ENCODE results near the gene ERG. TPM values are rescaled to one million over a fixed set of nuclear protein-coding genes. Genes with fewer than 3 reads are reported as not detected.

The ERG gene
- total and polyA plus RNA-seq, 2 of the 8 experiments (the other 6 are each of a cell fraction or from before 2014, with no cell fraction given), result 1.0 to 3.0 TPM

DNA sequence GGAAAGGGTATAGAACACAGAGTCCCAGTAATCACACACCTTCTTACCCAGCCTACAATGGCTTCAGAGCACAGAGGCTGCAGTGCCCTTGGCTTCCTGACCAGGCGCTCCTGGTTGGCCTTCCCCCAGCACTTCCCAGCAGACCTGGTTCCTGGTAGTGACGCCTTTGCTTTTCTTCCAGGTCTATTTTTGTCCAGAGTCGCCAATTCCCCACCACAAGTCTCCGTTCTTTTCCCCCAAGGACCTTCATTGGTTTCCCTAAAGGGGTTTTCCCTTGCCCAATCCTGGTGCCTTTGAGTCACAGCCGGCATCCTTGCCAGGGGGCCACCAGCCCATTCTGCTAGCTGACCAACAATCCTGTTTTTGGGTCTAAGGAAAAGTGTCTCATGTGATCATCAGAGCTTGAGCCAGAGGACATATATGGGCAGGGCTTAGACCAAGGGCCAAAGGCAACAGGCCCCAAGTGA is 156.7 kb downstream of the ERG start:
- Histone ChIP-seq H3K4ac (replicated peaks; ENCODE audit: insufficient read length, low read depth, low read length) (no peak overlapping the region), H2BK20ac (ENCODE audit: low read length) (no peak overlapping the region), H3K23me2 (ENCODE audit: low read depth, low read length) (no peaks in the 10 kb centered on the region), H3K9me3 (ENCODE audit: insufficient read depth in 2 of 2, low read depth in 1 of 2, low read length in 1 of 2) (no peaks in the 10 kb centered on the region), H3K18ac (ENCODE audit: extremely low read depth, low read length) (no peak overlapping the region), H2BK12ac (ENCODE audit: low read depth, low read length) (no peak overlapping the region), H3K36me3 (ENCODE audit: control insufficient read depth in 2 of 4, insufficient read depth in 4 of 4, low read length in 3 of 4) (no peaks in the 10 kb centered on the region), H2AFZ (ENCODE audit: low read length) (no peak overlapping the region), H3K14ac (ENCODE audit: insufficient read length) (no peak overlapping the region), H4K5ac (ENCODE audit: insufficient read length, low read depth, low read length) (no peak overlapping the region), H2BK120ac (replicated peaks; ENCODE audit: low read depth, low read length) (no peak overlapping the region), H3K79me2 (ENCODE audit: control insufficient read depth in 1 of 2, insufficient read depth in 2 of 2, low read length in 2 of 2) (no peaks in the 10 kb centered on the region), H3K4me2 (ENCODE audit: insufficient read depth in 1 of 2, low read depth in 2 of 2, low read length in 2 of 2) (no peak overlapping the region), H3K4me1 (replicated peaks in 1 of 4; ENCODE audit: control insufficient read depth in 3 of 4, insufficient read depth in 4 of 4, low read length in 3 of 4) (no peaks in the 10 kb centered on the region), H3K9ac (replicated peaks in 1 of 4; ENCODE audit: extremely low read depth in 1 of 4, low read depth in 3 of 4, low read length in 3 of 4) (no peak overlapping the region), H3K56ac (replicated peaks; ENCODE audit: insufficient read length, low read depth, low read length) (no peak overlapping the region), H4K20me1 (replicated peaks in 1 of 2; ENCODE audit: control insufficient read depth in 1 of 2, insufficient read depth in 2 of 2, low read length in 2 of 2) (no peaks in the 10 kb centered on the region), H4K91ac (replicated peaks; ENCODE audit: insufficient read length, low read length) (no peak overlapping the region), H3K79me1 (ENCODE audit: low read depth, low read length) (no peaks in the 10 kb centered on the region), H3K23ac (ENCODE audit: insufficient read length) (no peak overlapping the region), H4K8ac (ENCODE audit: extremely low read depth, insufficient read depth, low read length) (no peak overlapping the region; the same call in 1 of the 2 replicates), H3K4me3 (ENCODE audit: extremely low read depth in 1 of 4, insufficient read depth in 2 of 4, low read depth in 3 of 4, low read length in 4 of 4) (no peak overlapping the region), H2BK5ac (ENCODE audit: low read depth, low read length) (no peak overlapping the region), H2AK5ac (ENCODE audit: low read depth, low read length) (no peak overlapping the region), H3K27ac (ENCODE audit: low read depth, low read length) (no peak overlapping the region), H2BK15ac (ENCODE audit: low read length) (no peak overlapping the region), H3K27me3 (replicated peaks in 1 of 4; ENCODE audit: control insufficient read depth in 3 of 4, extremely low read depth in 1 of 4, insufficient read depth in 3 of 4, low read length in 3 of 4) (no peaks in the 10 kb centered on the region)
- no peak for TF ChIP-seq EP300 (IDR thresholded peaks at IDR 0.05; ENCODE audit: borderline replicate concordance in 1 of 2, low read depth in 2 of 2, low read length in 2 of 2)
- no peak for TF ChIP-seq RBBP5 (IDR thresholded peaks at IDR 0.05; ENCODE audit: borderline replicate concordance, low read depth, low read length)
- no peak for TF ChIP-seq SIN3A (conservative IDR thresholded peaks at IDR 0.05 in 1 of 2, IDR thresholded peaks at IDR 0.05 in 1 of 2; ENCODE audit: low read depth in 1 of 2, low read length in 2 of 2)
- no peak for TF ChIP-seq CBX5 (IDR thresholded peaks at IDR 0.05; ENCODE audit: low read depth, low read length)
- no peak for TF ChIP-seq RFX5 (IDR thresholded peaks at IDR 0.05; ENCODE audit: borderline replicate concordance, low read depth, low read length)
- no peak for TF ChIP-seq CBX8 (IDR thresholded peaks at IDR 0.05; ENCODE audit: borderline replicate concordance, low read depth, low read length)
- WGBS, 2 experiments (ENCODE audit: extremely low coverage in 1 of 2, insufficient coverage in 1 of 2, insufficient read length in 1 of 2, insufficient replicate concordance in 2 of 2, low coverage in 1 of 2, low lambda C conversion rate in 2 of 2, missing lambda C conversion rate in 1 of 2), result 92% methylated on average over 5 of the region's 5 CpGs; no CpG with 5 or more reads in 1 of the 2 experiments
- no peak for FAIRE-seq
- ChIA-PET POLR2A (ENCODE audit: partially characterized antibody) (no interaction called here), CTCF (ENCODE audit: partially characterized antibody) (interaction anchor here (3.0 kb wide), 1 partner anchor 11 kb away, joined by 18 read pairs; no protein-coding TSS in a partner anchor)
- no peak for DNase-seq (ENCODE audit: low read depth in 1 of 2, low spot score in 2 of 2)

All from H1 (cell line).